SU-DHL-6 (cell line): ENCODE measurements around the gene ACSL4.

Experiments
- H2AFZ ChIP-seq: fragments of 200-600 bp; sonication (generic); 2 replicates; pipeline ENCODE4 v1.6.1; 2014; ENCODE audit warnings: low read depth, mild to moderate bottlenecking, moderate library complexity, mixed read lengths, antibody characterized with exemption, low read length; ENCODE audit not compliant: severe bottlenecking
- H3F3A ChIP-seq: fragments of 200-600 bp; shearing (Covaris generic); 2 replicates; pipeline ENCODE4 v1.6.0; 2016; ENCODE audit warnings: antibody characterized with exemption, mild to moderate bottlenecking; ENCODE audit not compliant: insufficient read depth
- H3K27ac ChIP-seq: fragments of 200-600 bp; sonication (generic); 2 replicates; pipeline ENCODE4 v1.5.1; 2016; ENCODE audit warnings: low read depth, mild to moderate bottlenecking, low read length, moderate library complexity, mixed read lengths
- H3K27me3 ChIP-seq: fragments of 200-600 bp; sonication (generic), shearing (Covaris generic); 2 replicates; pipeline ENCODE4 v1.6.0; 2014; ENCODE audit warnings: mild to moderate bottlenecking, low read length
- H3K36me3 ChIP-seq: fragments of 200-600 bp; sonication (generic); 2 replicates; pipeline ENCODE4 v1.6.1; 2014; ENCODE audit warnings: mild to moderate bottlenecking, low read length, mixed read lengths
- H3K4me2 ChIP-seq: fragments of 300-600, 200-600 bp; shearing (Covaris generic), sonication (generic); 2 replicates; pipeline ENCODE4 v1.6.0; 2014; ENCODE audit warnings: low read length, low read depth, mild to moderate bottlenecking; ENCODE audit not compliant: poor library complexity, severe bottlenecking
- H3K4me3 ChIP-seq: fragments of 200-600 bp; sonication (generic); 2 replicates; pipeline ENCODE4 v1.5.1; 2014; ENCODE audit warnings: antibody characterized with exemption, low read length, mild to moderate bottlenecking, mixed read lengths; ENCODE audit not compliant: insufficient read depth, poor library complexity, severe bottlenecking
- H3K79me2 ChIP-seq: fragments of 200-600 bp; sonication (generic); 2 replicates; pipeline ENCODE4 v1.6.1; 2014; ENCODE audit warnings: mild to moderate bottlenecking, low read length, moderate library complexity; ENCODE audit not compliant: insufficient read depth
- H3K9ac ChIP-seq: fragments of 200-600 bp; sonication (generic); 2 replicates; pipeline ENCODE4 v1.7.0; 2014; ENCODE audit warnings: mild to moderate bottlenecking, low read length
- H3K9me2 ChIP-seq: fragments of 200-600 bp; sonication (generic); replicated peaks from 2 replicates; pipeline ENCODE4 v1.6.1; 2014; ENCODE audit warnings: low read length; ENCODE audit not compliant: insufficient read depth
- H3K9me3 ChIP-seq: fragments of 200-600 bp; sonication (generic); 2 replicates; pipeline ENCODE4 v1.6.1; 2014; ENCODE audit warnings: low read length, mixed read lengths; ENCODE audit not compliant: insufficient read depth
- H4K20me1 ChIP-seq: fragments of 200-600 bp; sonication (generic); 2 replicates; pipeline ENCODE4 v1.6.1; 2014; ENCODE audit warnings: low read depth, mild to moderate bottlenecking, antibody characterized with exemption, low read length, moderate library complexity, mixed read lengths
- EZH2phosphoT487 ChIP-seq: fragments of 200-600 bp; sonication (generic), shearing (Covaris generic); conservative IDR thresholded peaks from 2 replicates; pipeline ENCODE4 v1.6.1; 2018; ENCODE audit warnings: mild to moderate bottlenecking, antibody characterized with exemption, low read length, moderate library complexity, mixed read lengths
- TF ChIP-seq, protein P1 (sequence below): fragments of 200-600 bp; sonication (generic); IDR thresholded peaks from one replicate; pipeline ENCODE4 v1.5.1; 2017; ENCODE audit warnings: antibody characterized with exemption, mild to moderate bottlenecking, low read length, moderate library complexity; ENCODE audit not compliant: insufficient read depth, poor library complexity, severe bottlenecking

The ACSL4 gene

DNA sequence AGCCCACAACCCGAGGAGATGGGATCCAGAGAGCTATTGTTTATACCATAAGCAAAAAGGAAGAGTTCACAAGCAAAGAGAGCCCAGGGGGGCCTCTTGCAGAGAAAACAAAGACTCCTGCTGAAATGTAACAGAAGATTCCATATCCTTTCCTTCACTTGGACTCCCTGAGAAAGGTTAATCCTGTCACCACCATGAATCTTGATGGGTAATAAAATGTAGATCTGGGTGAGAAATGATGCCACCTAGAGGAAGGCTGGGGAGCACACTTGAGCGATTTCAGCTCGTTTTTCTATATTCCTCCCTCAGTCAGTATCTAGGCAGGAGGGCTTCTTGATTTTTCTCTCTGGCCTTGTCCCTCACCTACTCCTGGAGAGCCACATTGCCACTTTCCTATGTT, 97.9 kb downstream of the ACSL4 start:
- Histone ChIP-seq H3K9me3 (no peaks in the 10 kb centered on the region), H3F3A (no peaks in the 10 kb centered on the region), H3K4me2 (no peak overlapping the region), H3K79me2 (no peaks in the 10 kb centered on the region), H2AFZ (no peak overlapping the region), H3K27me3 (no peaks in the 10 kb centered on the region), H3K9me2 (no peaks in the 10 kb centered on the region), H3K9ac (no peak overlapping the region), H4K20me1 (no peaks in the 10 kb centered on the region), H3K4me3 (no peak overlapping the region), H3K36me3 (no peaks in the 10 kb centered on the region), H3K27ac (no peak overlapping the region)
- TF ChIP-seq, protein P1, sequence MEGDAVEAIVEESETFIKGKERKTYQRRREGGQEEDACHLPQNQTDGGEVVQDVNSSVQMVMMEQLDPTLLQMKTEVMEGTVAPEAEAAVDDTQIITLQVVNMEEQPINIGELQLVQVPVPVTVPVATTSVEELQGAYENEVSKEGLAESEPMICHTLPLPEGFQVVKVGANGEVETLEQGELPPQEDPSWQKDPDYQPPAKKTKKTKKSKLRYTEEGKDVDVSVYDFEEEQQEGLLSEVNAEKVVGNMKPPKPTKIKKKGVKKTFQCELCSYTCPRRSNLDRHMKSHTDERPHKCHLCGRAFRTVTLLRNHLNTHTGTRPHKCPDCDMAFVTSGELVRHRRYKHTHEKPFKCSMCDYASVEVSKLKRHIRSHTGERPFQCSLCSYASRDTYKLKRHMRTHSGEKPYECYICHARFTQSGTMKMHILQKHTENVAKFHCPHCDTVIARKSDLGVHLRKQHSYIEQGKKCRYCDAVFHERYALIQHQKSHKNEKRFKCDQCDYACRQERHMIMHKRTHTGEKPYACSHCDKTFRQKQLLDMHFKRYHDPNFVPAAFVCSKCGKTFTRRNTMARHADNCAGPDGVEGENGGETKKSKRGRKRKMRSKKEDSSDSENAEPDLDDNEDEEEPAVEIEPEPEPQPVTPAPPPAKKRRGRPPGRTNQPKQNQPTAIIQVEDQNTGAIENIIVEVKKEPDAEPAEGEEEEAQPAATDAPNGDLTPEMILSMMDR = peak; percentile 21
- no peak for TF ChIP-seq EZH2phosphoT487

DNA sequence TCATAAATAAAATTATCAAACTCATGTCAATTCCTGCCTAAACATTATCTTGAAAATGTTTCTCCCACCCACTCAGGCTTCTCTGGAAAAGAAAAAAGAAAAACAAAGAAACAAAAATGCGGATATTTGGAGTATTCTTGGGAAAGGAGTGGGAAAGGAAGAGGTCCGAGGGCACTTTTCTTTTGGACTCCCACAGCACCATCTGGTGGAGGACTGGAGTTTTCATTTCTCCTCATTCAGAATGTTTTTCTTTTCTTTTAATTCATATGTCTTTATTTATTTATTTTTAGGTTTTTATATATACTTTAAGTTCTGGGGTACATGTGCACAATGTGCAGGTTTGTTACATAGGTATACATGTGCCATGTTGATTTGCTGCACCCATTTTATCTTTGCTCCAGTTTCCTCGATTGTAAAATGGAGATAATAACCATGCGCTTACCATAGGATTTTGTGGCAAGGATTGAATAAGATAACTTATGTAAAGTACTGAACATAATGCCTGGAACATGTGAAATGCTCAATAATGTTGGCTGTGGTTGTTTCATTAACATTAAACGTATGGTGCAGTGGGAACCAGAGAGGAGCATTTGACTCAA, 100.1 kb downstream of the ACSL4 start:
- Histone ChIP-seq H3K36me3 (no peaks in the 10 kb centered on the region), H3K27me3 (no peaks in the 10 kb centered on the region), H3K4me2 (no peak overlapping the region), H2AFZ (no peak overlapping the region), H3K4me3 (no peak overlapping the region), H3K27ac (no peak overlapping the region), H3K79me2 (no peaks in the 10 kb centered on the region), H3K9me2 (no peaks in the 10 kb centered on the region), H3K9ac (no peak overlapping the region), H3K9me3 (no peaks in the 10 kb centered on the region), H4K20me1 (no peaks in the 10 kb centered on the region), H3F3A (no peaks in the 10 kb centered on the region)
- TF ChIP-seq, protein P1 = no peak
- no peak for TF ChIP-seq EZH2phosphoT487

DNA sequence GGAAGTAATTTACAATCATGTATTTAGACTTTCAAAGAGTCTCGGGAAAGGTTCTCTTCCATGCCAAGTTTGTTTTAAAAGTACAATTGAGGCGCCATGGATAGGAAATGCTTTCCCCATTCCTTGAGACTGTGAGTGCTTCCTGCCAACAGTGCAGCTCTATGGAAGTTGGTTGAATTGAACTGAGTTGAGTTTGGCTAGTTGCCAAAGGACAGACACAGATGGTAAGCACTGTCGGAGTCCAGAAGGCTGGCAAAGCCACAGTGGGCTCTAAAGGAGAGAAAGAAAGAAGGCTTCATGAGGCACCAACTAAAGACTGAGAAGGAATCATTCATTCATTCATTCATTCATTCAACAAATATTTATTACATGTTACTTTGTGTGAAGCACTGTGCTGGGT, 103.7 kb downstream of the ACSL4 start:
- H3K27me3 ChIP-seq = no peaks in the 10 kb centered on the region
- no peaks in the 10 kb centered on the region for H3K9me3 ChIP-seq

More for the DNA sequence above, 103.7 kb downstream of the ACSL4 start:
- Histone ChIP-seq H4K20me1 (no peaks in the 10 kb centered on the region), H3K4me2 (no peak overlapping the region), H2AFZ (no peak overlapping the region), H3K9me2 (no peaks in the 10 kb centered on the region), H3K79me2 (no peaks in the 10 kb centered on the region), H3K9ac (no peak overlapping the region), H3K27ac (no peak overlapping the region), H3K36me3 (no peaks in the 10 kb centered on the region), H3K4me3 (no peak overlapping the region), H3F3A (no peaks in the 10 kb centered on the region)
- TF ChIP-seq, protein P1 = no peak
- no peak for TF ChIP-seq EZH2phosphoT487
